HepG2 (cell line): Measurements from ENCODE around the gene ARHGEF40. TPM values are rescaled to one million over a fixed set of nuclear protein-coding genes. Genes with fewer than 3 reads are reported as not detected.
A peak's percentile ranks its signal among the peaks of the same experiment; 100 is the strongest.

Source experiments
- DNMT3B ChIP-seq: conservative IDR thresholded peaks from 2 replicates; pipeline ENCODE4 v1.6.1; 2016; ENCODE audit warnings: missing biosample characterization, control low read depth
- ETV6 ChIP-seq: sonication (generic); formaldehyde crosslinking; conservative IDR thresholded peaks from 2 replicates; pipeline ENCODE4 v1.4.0; 2020; ENCODE audit warnings: missing genetic modification reagents
- HNF4G ChIP-seq, 2 experiments: sonication (generic) in 1 of 2; formaldehyde crosslinking in 1 of 2; IDR thresholded peaks; 2 replicates each; pipeline versions ENCODE4 v1.4.0 to v1.6.1; 2011 to 2020; ENCODE audit warnings: borderline replicate concordance in 2 of 2, low read depth in 2 of 2, mild to moderate bottlenecking in 2 of 2, low read length in 1 of 2, missing genetic modification reagents in 1 of 2, moderate library complexity in 1 of 2
- NPAS2 ChIP-seq: sonication (generic); formaldehyde crosslinking; IDR thresholded peaks from 2 replicates; pipeline ENCODE4 v1.8.0; 2022; ENCODE audit warnings: mild to moderate bottlenecking, missing genetic modification reagents, borderline replicate concordance
- PRPF4 ChIP-seq: fragments of 200-400 bp; formaldehyde crosslinking; IDR thresholded peaks from 2 replicates; pipeline ENCODE4 v1.6.1; 2016; ENCODE audit warnings: low read length, low read depth; ENCODE audit not compliant: poor library complexity, severe bottlenecking
- SALL2 ChIP-seq: sonication (generic); formaldehyde crosslinking; IDR thresholded peaks from 2 replicates; pipeline ENCODE4 v1.8.1; 2023; ENCODE audit warnings: mild to moderate bottlenecking, missing genetic modification reagents, inconsistent platforms
- SRF ChIP-seq: IDR thresholded peaks from 2 replicates; pipeline ENCODE4 v1.6.1; 2011; ENCODE audit warnings: mild to moderate bottlenecking, low read depth, low read length, moderate library complexity
- YEATS2 ChIP-seq: sonication (generic); formaldehyde crosslinking; IDR thresholded peaks from 2 replicates; pipeline ENCODE4 v1.4.0; 2020; ENCODE audit warnings: missing genetic modification reagents, borderline replicate concordance
- ZNF282 ChIP-seq: fragments of 450-650 bp; IDR thresholded peaks from 2 replicates; pipeline ENCODE4 v1.6.1; 2018; ENCODE audit not compliant: partially characterized antibody
- ZNF563 ChIP-seq: sonication (generic); formaldehyde crosslinking; IDR thresholded peaks from 2 replicates; pipeline ENCODE4 v1.8.0; 2022; ENCODE audit warnings: mild to moderate bottlenecking, moderate library complexity, missing genetic modification reagents
- ZNF772 ChIP-seq: sonication (generic); formaldehyde crosslinking; IDR thresholded peaks from 2 replicates; pipeline ENCODE4 v1.5.0; 2020; ENCODE audit warnings: mild to moderate bottlenecking, missing genetic modification reagents
- ZNF792 ChIP-seq: IDR thresholded peaks from 2 replicates; pipeline ENCODE4 v1.6.1; 2016
- polyA plus RNA-seq, 8 experiments: library from polyadenylated mRNA; depleted of rRNA in 3 of 8; stranded (reverse) in 7 of 8; unstranded in 1 of 8; fragments of >200 nt; fragmentation: Illumina TruSeq in 4 of 8; extraction: Trizol in 4 of 8; gene quantifications; 2 replicates each; pipeline versions ENCODE4 v1.2.1 to v1.2.3, GENCODE V29; 2011 to 2016; ENCODE audit warnings: low read depth in 4 of 8, missing spikeins in 1 of 8, mixed read lengths in 1 of 8; ENCODE audit not compliant: insufficient read depth in 1 of 8
- total RNA-seq, 5 experiments: library from RNA; depleted of rRNA; stranded (reverse); fragments of >200 nt; fragmentation: Illumina TruSeq; extraction: Trizol; gene quantifications; 2 replicates each; pipeline ENCODE4 v1.2.3, GENCODE V29; 2016; ENCODE audit warnings: low read depth in 1 of 5
- TF ChIP-seq, protein P1 (sequence below): sonication (generic); formaldehyde crosslinking; IDR thresholded peaks from 2 replicates; pipeline ENCODE4 v1.5.0; 2020; ENCODE audit warnings: missing genetic modification reagents, mild to moderate bottlenecking, borderline replicate concordance
- TF ChIP-seq, protein P2 (sequence below): sonication (generic); formaldehyde crosslinking; IDR thresholded peaks from 2 replicates; pipeline ENCODE4 v1.8.0; 2022; ENCODE audit warnings: missing genetic modification reagents, low read depth, mild to moderate bottlenecking, borderline replicate concordance
- TF ChIP-seq, protein P3 (sequence below), 2 experiments: sonication (generic) in 1 of 2; formaldehyde crosslinking in 1 of 2; IDR thresholded peaks; 2 replicates each; pipeline versions ENCODE4 v1.5.1 to v1.6.1; 2011 to 2020; ENCODE audit warnings: borderline replicate concordance in 1 of 2, low read depth in 1 of 2, low read length in 1 of 2, mild to moderate bottlenecking in 1 of 2, missing genetic modification reagents in 1 of 2, moderate library complexity in 1 of 2
- TF ChIP-seq, protein P4 (sequence below): IDR thresholded peaks from 2 replicates; pipeline ENCODE4 v1.6.1; 2016
- TF ChIP-seq, protein P5 (sequence below): IDR thresholded peaks from 2 replicates; pipeline ENCODE4 v1.6.1; 2012; ENCODE audit warnings: low read length, improper control_type of control experiment

The ARHGEF40 gene
- total and polyA plus RNA-seq, 2 of the 13 experiments (the other 11 are each of a cell fraction or from before 2014, with no cell fraction given), result 28.1 to 78.1 TPM

DNA sequence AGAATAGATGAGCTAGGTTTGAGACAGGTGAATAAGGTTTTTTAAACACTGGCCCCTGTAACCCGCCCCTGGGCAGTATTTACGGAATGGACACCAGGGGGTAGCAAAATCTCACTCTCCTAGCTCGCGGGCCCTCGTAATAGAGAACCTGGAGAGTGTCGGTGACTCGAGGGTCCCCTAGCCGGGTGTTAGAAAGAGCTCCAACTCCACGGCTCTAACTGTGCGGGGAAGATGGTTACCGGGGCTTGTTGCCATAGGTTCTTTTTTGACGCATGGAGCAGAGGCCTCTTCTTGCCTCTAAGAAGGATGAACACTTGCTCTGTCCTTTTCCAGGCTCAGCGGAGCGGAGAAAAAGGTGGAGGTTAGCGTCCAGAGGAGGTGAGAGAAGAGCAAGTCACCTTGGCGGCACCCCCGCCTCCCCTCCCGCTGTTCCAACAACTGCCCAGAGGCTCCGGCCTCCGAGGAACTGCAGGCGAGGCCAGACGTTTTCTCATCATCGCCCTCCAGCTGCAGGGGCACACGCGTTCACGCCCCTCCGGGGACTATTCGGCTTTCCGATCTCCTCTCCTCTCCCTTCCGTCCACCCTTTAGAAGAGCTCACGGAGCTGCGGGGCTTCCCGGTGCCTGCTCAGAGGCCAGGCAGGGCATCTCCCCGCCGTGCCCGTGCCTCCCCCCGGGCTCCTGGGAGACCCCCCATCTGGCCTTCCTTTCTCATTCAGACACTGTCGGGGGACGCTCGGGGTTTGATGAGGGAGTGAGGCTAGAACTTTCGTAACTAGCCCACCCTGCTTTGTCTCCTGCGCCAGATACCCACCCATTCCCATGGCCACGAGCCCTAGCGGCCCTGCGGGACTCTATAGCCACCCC lies 1.4 kb upstream of the ARHGEF40 start (continued):
- TF ChIP-seq, protein P1, sequence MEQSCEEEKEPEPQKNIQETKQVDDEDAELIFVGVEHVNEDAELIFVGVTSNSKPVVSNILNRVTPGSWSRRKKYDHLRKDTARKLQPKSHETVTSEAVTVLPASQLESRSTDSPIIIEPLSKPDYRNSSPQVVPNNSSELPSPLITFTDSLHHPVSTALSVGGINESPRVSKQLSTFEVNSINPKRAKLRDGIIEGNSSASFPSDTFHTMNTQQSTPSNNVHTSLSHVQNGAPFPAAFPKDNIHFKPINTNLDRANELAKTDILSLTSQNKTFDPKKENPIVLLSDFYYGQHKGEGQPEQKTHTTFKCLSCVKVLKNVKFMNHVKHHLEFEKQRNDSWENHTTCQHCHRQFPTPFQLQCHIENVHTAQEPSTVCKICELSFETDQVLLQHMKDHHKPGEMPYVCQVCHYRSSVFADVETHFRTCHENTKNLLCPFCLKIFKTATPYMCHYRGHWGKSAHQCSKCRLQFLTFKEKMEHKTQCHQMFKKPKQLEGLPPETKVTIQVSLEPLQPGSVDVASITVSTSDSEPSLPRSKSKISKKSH (CRISPR knock-in tag), result no peak
- peak; percentile 89 for TF ChIP-seq ZNF563
- TF ChIP-seq SRF, result no peak
- TF ChIP-seq YEATS2 (CRISPR knock-in tag), result no peak; the same call in 1 of the 2 replicates
- no peak for TF ChIP-seq SALL2 (CRISPR knock-in tag)
- TF ChIP-seq ZNF282, result no peak
- TF ChIP-seq ETV6 (CRISPR knock-in tag), result no peak
- TF ChIP-seq PRPF4, result no peak
- TF ChIP-seq ZNF772 (CRISPR knock-in tag), result peak; percentile 54; the same call in 1 of the 2 replicates
- TF ChIP-seq, protein P2, sequence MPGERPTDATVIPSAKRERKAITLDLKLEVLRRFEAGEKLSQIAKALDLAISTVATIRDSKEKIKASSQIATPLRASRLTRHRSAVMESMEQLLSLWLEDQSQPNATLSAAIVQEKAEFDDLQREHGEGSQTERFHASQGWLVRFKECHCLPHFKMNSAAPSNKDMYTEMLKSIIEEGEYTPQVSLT, result no peak
- TF ChIP-seq, protein P3, sequence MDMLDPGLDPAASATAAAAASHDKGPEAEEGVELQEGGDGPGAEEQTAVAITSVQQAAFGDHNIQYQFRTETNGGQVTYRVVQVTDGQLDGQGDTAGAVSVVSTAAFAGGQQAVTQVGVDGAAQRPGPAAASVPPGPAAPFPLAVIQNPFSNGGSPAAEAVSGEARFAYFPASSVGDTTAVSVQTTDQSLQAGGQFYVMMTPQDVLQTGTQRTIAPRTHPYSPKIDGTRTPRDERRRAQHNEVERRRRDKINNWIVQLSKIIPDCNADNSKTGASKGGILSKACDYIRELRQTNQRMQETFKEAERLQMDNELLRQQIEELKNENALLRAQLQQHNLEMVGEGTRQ (IDR thresholded peaks at IDR 0.05; ENCODE audit: low read depth, low read length), result no peak
- TF ChIP-seq, protein P3 (CRISPR knock-in tag; IDR thresholded peaks at IDR 0.05; ENCODE audit: borderline replicate concordance), result no peak
- no peak for TF ChIP-seq NPAS2
- no peak for TF ChIP-seq HNF4G (IDR thresholded peaks at IDR 0.05; ENCODE audit: borderline replicate concordance, low read depth, low read length)
- no peak for TF ChIP-seq HNF4G (CRISPR knock-in tag; IDR thresholded peaks at IDR 0.05; ENCODE audit: borderline replicate concordance, low read depth)
- TF ChIP-seq, protein P4, sequence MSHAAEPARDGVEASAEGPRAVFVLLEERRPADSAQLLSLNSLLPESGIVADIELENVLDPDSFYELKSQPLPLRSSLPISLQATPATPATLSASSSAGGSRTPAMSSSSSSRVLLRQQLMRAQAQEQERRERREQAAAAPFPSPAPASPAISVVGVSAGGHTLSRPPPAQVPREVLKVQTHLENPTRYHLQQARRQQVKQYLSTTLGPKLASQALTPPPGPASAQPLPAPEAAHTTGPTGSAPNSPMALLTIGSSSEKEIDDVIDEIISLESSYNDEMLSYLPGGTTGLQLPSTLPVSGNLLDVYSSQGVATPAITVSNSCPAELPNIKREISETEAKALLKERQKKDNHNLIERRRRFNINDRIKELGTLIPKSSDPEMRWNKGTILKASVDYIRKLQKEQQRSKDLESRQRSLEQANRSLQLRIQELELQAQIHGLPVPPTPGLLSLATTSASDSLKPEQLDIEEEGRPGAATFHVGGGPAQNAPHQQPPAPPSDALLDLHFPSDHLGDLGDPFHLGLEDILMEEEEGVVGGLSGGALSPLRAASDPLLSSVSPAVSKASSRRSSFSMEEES, result peak; percentile 30; the same call in 1 of the 2 replicates
- TF ChIP-seq DNMT3B (CRISPR knock-in tag), result no peak
- TF ChIP-seq ZNF792 (CRISPR knock-in tag), result no peak
- TF ChIP-seq, protein P5, sequence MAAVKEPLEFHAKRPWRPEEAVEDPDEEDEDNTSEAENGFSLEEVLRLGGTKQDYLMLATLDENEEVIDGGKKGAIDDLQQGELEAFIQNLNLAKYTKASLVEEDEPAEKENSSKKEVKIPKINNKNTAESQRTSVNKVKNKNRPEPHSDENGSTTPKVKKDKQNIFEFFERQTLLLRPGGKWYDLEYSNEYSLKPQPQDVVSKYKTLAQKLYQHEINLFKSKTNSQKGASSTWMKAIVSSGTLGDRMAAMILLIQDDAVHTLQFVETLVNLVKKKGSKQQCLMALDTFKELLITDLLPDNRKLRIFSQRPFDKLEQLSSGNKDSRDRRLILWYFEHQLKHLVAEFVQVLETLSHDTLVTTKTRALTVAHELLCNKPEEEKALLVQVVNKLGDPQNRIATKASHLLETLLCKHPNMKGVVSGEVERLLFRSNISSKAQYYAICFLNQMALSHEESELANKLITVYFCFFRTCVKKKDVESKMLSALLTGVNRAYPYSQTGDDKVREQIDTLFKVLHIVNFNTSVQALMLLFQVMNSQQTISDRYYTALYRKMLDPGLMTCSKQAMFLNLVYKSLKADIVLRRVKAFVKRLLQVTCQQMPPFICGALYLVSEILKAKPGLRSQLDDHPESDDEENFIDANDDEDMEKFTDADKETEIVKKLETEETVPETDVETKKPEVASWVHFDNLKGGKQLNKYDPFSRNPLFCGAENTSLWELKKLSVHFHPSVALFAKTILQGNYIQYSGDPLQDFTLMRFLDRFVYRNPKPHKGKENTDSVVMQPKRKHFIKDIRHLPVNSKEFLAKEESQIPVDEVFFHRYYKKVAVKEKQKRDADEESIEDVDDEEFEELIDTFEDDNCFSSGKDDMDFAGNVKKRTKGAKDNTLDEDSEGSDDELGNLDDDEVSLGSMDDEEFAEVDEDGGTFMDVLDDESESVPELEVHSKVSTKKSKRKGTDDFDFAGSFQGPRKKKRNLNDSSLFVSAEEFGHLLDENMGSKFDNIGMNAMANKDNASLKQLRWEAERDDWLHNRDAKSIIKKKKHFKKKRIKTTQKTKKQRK, result no peak
